Activated CD8-positive, alpha-beta memory T cell treated with anti-CD3 and anti-CD28 coated beads, Interleukin-2, amount 10 ng/mL, durations not matched to agents 7 days and 5 days (primary cell): ENCODE results near the gene MEFV. TPM values are rescaled to one million over a fixed set of nuclear protein-coding genes. Genes with fewer than 3 reads are reported as not detected.
A peak's percentile ranks its signal among the peaks of the same experiment; 100 is the strongest.
"Not testable (repeated sequence)": the region's sequence is repeated elsewhere in the genome, so short reads cannot be mapped to it uniquely, and the experiment has no call there.

Source experiments
- ATAC-seq: fragments of 150-1000 bp; cut with Tn5 transposase; one replicate; pipeline ENCODE4 v1.10.0; 2021; ENCODE audit warnings: moderate library complexity
- CTCF ChIA-PET: fragments of 350-600 bp; sonication (Branson Sonifier 250); formaldehyde crosslinking; loops from one replicate; lab custom pipeline; 2021; ENCODE audit warnings: antibody characterized with exemption; lab: Charles Lee
- DNase-seq: peaks from one replicate; pipeline ENCODE4 v3.0.0-alpha.2; 2020
- H3K27ac Mint-ChIP-seq: one replicate; pipeline ENCODE4 v1.8.0; 2021; ENCODE audit warnings: mild to moderate bottlenecking, mixed read lengths
- H3K27me3 Mint-ChIP-seq: one replicate; pipeline ENCODE4 v1.8.0; 2021; ENCODE audit warnings: mixed read lengths
- H3K36me3 Mint-ChIP-seq: one replicate; pipeline ENCODE4 v1.8.0; 2021; ENCODE audit warnings: mild to moderate bottlenecking, mixed read lengths
- H3K4me1 Mint-ChIP-seq: one replicate; pipeline ENCODE4 v1.8.0; 2021; ENCODE audit warnings: mixed read lengths
- H3K4me3 Mint-ChIP-seq: one replicate; pipeline ENCODE4 v1.8.0; 2021; ENCODE audit warnings: mild to moderate bottlenecking, moderate library complexity, mixed read lengths
- H3K9me3 Mint-ChIP-seq: one replicate; pipeline ENCODE4 v1.8.0; 2022; ENCODE audit warnings: low read depth, mixed read lengths
- total RNA-seq, 2 experiments: library from RNA; stranded (reverse); gene quantifications; one replicate each; pipeline ENCODE4 v1.2.3, GENCODE V29; 2021

MEFV gene
- total RNA-seq, 2 experiments from 2014 or later: 0.07 to 0.09 TPM

DNA sequence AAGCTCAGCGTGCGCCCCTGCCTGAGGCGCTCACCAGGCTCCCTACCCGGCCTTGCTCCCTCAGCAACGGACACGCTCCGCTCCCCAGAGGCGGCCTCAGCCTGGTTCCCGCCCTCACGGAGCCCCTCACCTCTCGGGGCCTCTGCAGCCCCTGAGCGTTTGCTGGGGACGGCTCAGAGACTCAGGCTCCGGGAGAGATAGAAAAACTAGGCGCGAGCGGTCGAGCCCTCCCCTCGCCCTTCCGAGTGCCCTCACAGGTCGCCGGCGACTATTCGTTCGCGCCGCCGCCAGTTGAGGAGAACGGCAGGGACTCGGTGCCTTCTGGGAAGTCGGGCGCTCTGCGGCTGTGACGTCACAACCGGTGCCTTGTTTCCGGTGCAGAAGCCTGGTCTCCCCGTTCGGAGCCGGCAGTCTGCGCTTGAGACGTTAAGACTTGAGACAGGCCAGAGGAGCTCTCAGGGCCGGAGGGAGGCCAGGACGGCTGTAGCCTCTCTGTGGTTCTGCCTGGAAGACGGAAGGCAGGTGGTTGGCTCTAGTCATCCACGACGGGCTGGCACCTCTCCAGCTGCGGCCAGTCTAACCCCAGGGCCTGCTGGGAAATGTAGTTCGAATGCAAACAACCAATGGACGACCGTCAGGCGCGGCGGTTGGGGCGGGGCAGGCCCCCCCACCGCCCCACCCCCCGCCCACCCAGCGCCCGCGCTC is 21.4 kb downstream of the MEFV start, which contains the start of gene ZNF200:
Gene ZNF200, minus strand, starts transcription at position 302 of the 705 bp plus-strand sequence. CDS start 1,403 bp downstream, outside the sequence.
- Mint-ChIP-seq H3K9me3 (peaks cover 16% of the 10 kb centered on the region), H3K4me1 (peaks cover 22% of the 10 kb centered on the region), H3K27me3 (peaks cover 8% of the 10 kb centered on the region), H3K27ac (peak within 1 kb of the TSS; percentile 94), H3K36me3 (peaks cover 41% of the 10 kb centered on the region), H3K4me3 (peak within 1 kb of the TSS; percentile 83)
- peak; percentile 95 for ATAC-seq
- CTCF ChIA-PET: interaction anchor here (1.1 to 1.9 kb wide), 4 partner anchors 15 to 166 kb away, joined by 3 to 4 read pairs (median 4); partner anchors contain the start of genes ZNF174 and ZSCAN32
- peak; percentile 97 for DNase-seq

DNA sequence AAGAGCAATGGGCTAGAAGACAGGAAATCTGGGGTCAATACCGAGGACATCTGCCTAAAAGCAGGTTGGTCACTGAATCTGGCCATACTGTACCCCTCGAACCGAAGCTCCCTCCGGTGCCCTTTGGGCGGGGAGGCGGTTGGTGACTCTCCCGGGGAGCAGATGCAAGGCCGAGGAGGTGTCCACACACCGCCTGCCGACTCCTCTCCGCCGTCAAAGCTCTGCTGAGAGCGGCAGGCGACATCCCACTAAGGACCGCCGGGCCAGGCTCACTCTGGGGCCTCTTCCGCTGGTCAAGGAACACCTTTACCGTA is 21.9 kb downstream of the MEFV start:
- peaks cover 46% of the 10 kb centered on the region for H3K36me3 Mint-ChIP-seq

DNA sequence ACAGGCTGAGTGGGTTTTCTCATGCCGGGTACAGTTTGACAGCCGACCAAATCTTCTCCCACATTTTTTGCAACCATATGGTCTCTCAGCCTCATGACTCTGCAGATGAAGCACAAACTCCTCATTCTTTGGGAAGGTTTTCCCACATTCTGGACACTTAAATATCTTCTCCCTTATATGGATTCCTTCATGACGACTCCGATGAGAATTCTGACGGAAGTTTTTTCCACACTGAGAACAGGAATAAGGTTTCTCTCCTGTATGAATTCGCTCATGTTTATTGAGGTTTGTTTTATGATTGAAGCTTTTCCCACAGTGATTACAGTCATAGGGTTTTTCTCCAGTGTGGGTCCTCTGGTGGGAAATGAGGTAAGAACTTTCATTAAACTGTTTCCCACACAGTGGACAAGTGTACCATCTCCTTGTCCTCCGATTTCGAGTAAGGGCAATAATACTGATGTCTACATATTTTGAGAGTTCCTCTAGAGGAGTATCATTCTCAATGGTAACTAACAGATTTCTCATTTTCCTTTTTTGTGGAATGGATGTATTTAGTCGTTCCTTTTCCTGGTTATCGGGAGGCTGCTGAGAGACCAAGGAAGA is 32.4 kb downstream of the MEFV start:
- Mint-ChIP-seq H3K36me3 (peaks cover 71% of the 10 kb centered on the region), H3K4me3 (no peak overlapping the region), H3K9me3 (peaks cover 43% of the 10 kb centered on the region), H3K27ac (no peak overlapping the region), H3K27me3 (no peaks in the 10 kb centered on the region), H3K4me1 (no peaks in the 10 kb centered on the region)
- ATAC-seq (no peak), DNase-seq (no peak)
- CTCF ChIA-PET: no interaction called here

More for the DNA sequence above, 21.9 kb downstream of the MEFV start:
- Mint-ChIP-seq H3K4me1 (peaks cover 22% of the 10 kb centered on the region), H3K4me3 (peak overlapping the region; percentile 83), H3K27ac (peak overlapping the region; percentile 94), H3K9me3 (peaks cover 19% of the 10 kb centered on the region), H3K27me3 (peaks cover 5% of the 10 kb centered on the region)
- no peak for DNase-seq
- CTCF ChIA-PET: interaction anchor here (1.1 to 1.9 kb wide), 4 partner anchors 15 to 167 kb away, joined by 3 to 4 read pairs (median 4); partner anchors contain the start of genes ZNF174 and ZSCAN32
- no peak for ATAC-seq

DNA sequence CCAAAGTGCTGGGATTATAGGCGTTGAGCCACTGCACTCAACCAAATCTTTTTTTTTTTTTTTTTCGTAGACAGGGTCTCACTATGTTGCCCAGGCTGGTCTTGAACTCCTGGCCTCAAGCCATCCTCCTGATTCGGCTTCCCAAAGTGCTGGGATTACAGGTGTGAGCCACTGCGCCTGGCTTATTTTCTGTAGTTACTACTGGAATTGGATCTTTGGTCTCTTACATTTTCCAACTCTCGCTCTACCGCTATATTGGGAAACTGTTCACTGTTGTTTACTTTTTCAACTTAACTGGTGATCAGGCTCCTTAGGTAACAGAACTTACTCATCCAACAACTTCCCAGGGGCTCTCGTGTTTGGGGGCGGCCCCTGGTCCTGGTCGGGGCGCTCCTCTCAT is 35.6 kb downstream of the MEFV start:
- H3K27ac Mint-ChIP-seq: no peak overlapping the region

DNA sequence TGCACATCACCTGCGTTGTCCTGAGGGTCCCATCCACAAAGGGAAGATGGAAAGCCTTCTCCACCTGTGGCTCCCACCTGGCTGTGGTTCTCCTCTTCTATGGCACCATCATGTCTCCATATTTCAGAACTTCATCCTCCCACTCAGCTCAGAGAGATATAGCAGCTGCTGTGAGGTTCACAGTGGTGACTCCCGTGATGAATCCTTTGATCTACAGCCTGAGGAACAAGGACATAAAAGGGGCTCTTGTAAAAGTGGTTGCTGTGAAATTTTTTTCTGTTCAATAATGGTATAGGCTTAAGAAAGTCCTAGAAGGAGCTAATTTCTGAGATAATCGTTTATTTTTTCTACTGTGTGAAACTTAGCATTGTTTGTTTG is 40.2 kb downstream of the MEFV start:
- Mint-ChIP-seq H3K9me3 (peaks cover 20% of the 10 kb centered on the region), H3K27me3 (no peaks in the 10 kb centered on the region), H3K4me1 (peaks cover 34% of the 10 kb centered on the region), H3K4me3 (no peak overlapping the region), H3K27ac (peak overlapping the region; percentile 84), H3K36me3 (peaks cover 36% of the 10 kb centered on the region)
- no peak for ATAC-seq
- DNase-seq: no peak
- CTCF ChIA-PET: interaction anchor here (1.4 kb wide), 2 partner anchors 43 to 284 kb away, joined by 3 to 4 read pairs; partner anchors contain the start of gene CLUAP1

More for the DNA sequence above, 35.6 kb downstream of the MEFV start:
- CTCF ChIA-PET: no interaction called here
- peaks cover 39% of the 10 kb centered on the region for H3K9me3 Mint-ChIP-seq
- H3K27me3 Mint-ChIP-seq: no peaks in the 10 kb centered on the region
- DNase-seq: no peak
- H3K4me1 Mint-ChIP-seq: peaks cover 17% of the 10 kb centered on the region
- H3K4me3 Mint-ChIP-seq: no peak overlapping the region
- peaks cover 57% of the 10 kb centered on the region for H3K36me3 Mint-ChIP-seq
- no peak for ATAC-seq

DNA sequence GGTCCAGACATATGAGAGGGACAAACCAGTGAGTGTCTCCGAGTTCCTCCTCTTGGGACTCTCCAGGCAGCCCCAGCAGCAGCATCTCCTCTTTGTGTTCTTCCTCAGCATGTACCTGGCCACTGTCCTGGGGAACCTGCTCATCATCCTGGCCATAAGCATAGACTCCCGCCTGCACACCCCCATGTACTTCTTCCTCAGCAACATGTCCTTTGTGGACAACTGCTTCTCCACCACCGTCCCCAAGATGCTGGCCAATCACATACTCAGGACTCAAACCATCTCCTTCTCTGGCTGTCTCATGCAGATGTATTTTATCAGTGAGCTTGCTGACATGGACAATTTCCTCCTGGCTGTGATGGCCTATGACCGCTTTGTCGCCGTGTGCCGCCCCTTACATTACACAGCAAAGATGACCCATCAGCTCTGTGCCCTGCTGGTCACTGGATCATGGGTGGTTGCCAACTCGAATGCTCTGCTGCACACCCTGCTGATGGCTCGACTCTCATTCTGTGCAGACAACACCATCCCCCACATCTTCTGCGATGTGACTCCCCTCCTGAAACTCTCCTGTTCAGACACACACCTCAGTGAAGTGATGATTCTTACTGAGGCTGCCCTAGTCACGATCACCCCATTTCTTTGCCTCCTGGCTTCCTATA is 40.7 kb downstream of the MEFV start:
- no peak for ATAC-seq
- peak overlapping the region; percentile 84 for H3K27ac Mint-ChIP-seq
- peaks cover 34% of the 10 kb centered on the region for H3K4me1 Mint-ChIP-seq
- no peaks in the 10 kb centered on the region for H3K27me3 Mint-ChIP-seq
- H3K4me3 Mint-ChIP-seq: peak overlapping the region; percentile 6
- H3K9me3 Mint-ChIP-seq: peaks cover 20% of the 10 kb centered on the region
- CTCF ChIA-PET: interaction anchor here (1.4 kb wide), 2 partner anchors 42 to 285 kb away, joined by 3 to 4 read pairs; partner anchors contain the start of gene CLUAP1
- DNase-seq: no peak
- peaks cover 34% of the 10 kb centered on the region for H3K36me3 Mint-ChIP-seq

DNA sequence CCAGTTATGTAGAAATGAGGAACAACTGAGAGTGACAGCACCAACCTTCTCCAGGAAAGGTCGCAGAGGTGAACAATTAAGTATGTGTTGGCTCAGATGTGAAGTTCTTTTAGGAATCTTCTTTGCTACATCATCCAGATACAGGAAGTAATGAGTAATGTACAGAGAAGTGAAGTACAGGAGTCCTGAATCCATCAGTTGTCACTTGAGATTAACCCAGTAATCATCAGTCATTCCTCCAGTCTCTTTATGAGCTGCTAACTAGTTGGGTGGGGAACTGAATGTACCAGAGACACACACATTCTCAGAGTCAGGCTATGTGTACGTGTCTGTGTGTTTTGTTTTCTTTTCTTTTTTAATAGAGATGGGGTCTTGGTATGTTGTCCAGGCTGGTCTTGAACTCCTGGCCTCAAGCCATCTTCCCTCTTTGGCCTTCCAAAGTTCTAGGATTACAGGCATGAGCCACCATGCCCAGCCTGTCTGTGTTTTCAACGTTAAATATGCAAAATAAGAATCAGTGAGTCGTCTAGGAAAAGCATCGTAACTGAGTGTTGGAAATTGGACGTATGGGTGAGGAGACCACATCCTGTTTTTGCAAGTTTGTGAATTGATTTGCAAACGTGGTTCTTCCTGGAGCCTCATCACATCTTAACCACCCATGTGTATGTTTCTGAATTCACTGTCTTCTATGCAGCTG is 41.4 kb downstream of the MEFV start:
- Mint-ChIP-seq H3K27me3 (no peaks in the 10 kb centered on the region), H3K4me1 (peaks cover 34% of the 10 kb centered on the region), H3K36me3 (peaks cover 34% of the 10 kb centered on the region), H3K9me3 (peaks cover 20% of the 10 kb centered on the region), H3K4me3 (peak overlapping the region; percentile 6), H3K27ac (peak overlapping the region; percentile 84)
- ATAC-seq: peak; percentile 84
- CTCF ChIA-PET: interaction anchor here (1.4 kb wide), 2 partner anchors 41 to 286 kb away, joined by 3 to 4 read pairs; partner anchors contain the start of gene CLUAP1
- DNase-seq: peak; percentile 64

DNA sequence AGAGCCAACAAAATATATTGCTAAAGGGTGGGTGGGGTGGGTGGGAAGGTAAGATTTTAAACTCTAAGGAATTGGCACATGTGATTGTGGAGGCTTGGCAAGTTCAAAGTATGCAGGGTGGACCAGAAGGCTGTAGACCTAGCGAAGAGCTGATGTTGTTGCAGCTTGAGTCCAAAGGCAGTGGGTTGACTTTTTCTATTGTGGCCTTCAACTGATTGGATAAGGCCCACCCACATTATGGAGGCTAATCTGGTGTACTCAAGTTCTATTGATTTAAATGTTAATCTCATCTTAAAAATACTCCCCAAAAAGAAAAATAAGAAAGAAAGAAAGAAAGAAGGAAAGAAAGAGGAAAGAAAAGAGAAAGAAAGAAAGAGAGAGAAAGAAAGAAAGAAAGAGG is 43.9 kb downstream of the MEFV start:
- H3K36me3 Mint-ChIP-seq: peaks cover 32% of the 10 kb centered on the region
- ATAC-seq (no peak), DNase-seq (no peak)
- peaks cover 30% of the 10 kb centered on the region for H3K4me1 Mint-ChIP-seq
- no peaks in the 10 kb centered on the region for H3K27me3 Mint-ChIP-seq
- CTCF ChIA-PET: no interaction called here
- peaks cover 17% of the 10 kb centered on the region for H3K9me3 Mint-ChIP-seq
- no peak overlapping the region for H3K4me3 Mint-ChIP-seq
- H3K27ac Mint-ChIP-seq: peak overlapping the region; percentile 33

DNA sequence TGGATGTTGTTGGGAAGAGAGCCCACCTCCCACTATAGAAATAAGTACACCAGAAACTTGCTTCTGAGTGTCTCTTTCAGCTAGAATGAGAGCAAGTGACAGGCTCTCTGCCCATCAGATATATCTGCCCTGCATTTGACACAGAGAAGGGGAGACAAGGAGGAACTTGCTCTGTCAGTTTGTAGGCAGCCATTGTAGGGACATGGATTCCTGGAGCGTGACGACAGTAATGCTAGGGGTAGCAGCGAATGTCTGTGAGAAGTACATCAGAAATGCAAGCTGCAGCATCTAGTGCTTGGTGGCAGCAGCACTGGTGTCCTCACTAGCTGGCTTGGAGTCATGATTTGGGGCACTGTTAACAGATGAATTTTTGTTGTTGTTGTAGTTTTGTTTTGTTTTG is 44.4 kb downstream of the MEFV start:
- CTCF ChIA-PET: no interaction called here
- ATAC-seq (no peak), DNase-seq (no peak)
- Mint-ChIP-seq H3K27me3 (no peaks in the 10 kb centered on the region), H3K4me1 (peaks cover 27% of the 10 kb centered on the region), H3K27ac (no peak overlapping the region), H3K36me3 (peaks cover 31% of the 10 kb centered on the region), H3K4me3 (no peak overlapping the region), H3K9me3 (peaks cover 21% of the 10 kb centered on the region)

DNA sequence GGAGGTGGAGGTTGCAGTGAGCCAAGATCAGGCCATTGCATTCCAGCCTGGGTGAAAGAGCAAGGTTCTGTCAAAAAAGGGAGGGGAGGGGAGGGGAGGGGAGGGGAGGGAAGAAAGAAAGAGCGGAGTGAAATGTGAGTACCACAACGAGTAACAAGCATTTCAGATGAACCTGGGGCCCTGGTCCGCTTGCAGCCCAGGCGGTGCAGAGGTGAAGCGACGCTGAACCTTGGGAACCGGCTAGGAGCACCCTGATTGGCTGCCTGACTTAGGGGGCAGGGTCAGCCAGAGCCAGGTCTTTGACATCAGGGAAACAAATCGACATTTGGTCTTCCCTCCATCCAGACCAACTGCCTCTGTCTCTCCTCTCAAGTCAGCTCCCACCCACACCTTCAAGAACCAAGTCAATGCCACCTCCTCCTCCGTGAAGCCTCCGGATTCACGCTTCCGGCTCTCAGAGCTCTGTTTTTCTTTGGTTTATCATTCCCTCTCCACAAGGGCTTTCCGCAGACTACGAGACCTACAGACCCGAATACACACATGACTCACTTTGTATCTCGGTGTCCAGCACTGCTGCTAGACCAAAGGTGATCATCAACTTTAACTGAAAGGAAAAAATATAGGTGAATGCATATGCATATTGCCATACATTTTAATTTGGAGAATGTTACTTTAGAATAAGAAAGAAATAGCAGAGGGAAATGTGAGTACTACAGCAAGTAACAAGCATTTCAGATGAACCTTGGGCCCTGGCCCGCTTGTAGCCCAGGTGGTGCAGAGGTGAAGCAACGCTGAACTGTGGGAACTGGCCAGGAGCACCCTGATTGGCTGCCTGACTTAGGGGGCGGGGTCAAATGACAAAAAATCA is 49.1 kb downstream of the MEFV start:
- ATAC-seq: no peak
- no peak for DNase-seq
- Mint-ChIP-seq H3K27ac (no peak overlapping the region), H3K9me3 (peaks cover 21% of the 10 kb centered on the region), H3K4me3 (no peak overlapping the region), H3K4me1 (no peaks in the 10 kb centered on the region), H3K27me3 (peaks cover 7% of the 10 kb centered on the region), H3K36me3 (peaks cover 7% of the 10 kb centered on the region)
- CTCF ChIA-PET: interaction anchor here (0.6 kb wide), 1 partner anchor 173 kb away, joined by 3 read pairs; no protein-coding TSS in a partner anchor

DNA sequence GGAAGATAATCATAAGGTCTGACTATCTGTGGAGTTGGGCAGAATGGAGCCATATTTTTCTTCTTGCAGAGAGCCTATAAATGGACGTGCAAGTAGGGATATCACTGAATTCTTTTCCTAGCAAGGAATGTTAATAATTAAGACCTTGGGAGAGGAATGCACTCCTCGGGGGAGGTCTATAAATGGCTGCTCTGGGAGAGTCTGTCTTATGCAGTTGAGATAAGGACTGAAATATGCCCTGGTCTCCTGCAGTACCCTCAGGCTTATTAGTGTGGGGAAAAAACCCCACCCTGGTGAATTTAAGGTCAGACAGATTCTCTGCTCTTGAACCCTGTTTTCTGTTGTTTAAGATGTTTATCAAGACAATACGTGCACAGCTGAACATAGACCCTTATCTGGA is 50.5 kb downstream of the MEFV start:
- H3K27me3 Mint-ChIP-seq, CTCF ChIA-PET, H3K4me1 Mint-ChIP-seq, H3K27ac Mint-ChIP-seq, H3K4me3 Mint-ChIP-seq, H3K36me3 Mint-ChIP-seq, DNase-seq, ATAC-seq: not testable (repeated sequence)
- H3K9me3 Mint-ChIP-seq: peaks cover 21% of the 10 kb centered on the region

DNA sequence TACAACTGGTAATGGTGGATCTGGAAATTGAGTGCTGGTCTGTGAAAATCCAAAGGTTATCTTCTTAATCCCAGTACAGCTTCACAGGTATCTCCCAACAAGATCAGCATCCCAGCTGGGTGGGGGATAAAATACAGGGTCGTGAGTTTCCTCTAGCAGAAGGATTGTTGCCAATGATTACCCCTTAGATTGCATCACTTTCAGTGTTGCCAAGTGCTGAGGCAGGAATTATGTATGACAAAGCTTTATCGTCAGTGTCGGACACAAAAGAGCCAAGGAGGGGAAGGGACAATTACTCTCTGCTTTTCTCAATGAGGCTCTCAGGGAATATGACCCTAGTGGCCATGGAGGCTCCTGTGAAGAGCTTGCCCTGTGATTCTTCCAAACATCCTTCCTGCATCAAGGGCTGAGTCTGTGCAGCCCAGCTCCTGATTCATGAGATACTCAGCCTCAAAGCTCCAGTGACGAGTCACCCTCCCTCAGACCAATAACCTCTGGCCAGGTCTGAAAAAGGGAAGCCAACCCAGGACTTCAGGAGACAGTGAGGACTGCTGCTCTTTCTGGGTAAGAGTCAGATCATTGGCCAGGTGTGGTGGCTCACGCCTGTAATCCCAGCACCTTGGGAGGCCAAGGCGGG is 53.4 kb downstream of the MEFV start:
- H3K27me3 Mint-ChIP-seq: peaks cover 17% of the 10 kb centered on the region
- H3K27ac Mint-ChIP-seq: no peak overlapping the region
- H3K4me3 Mint-ChIP-seq: no peak overlapping the region
- no peak for DNase-seq
- peaks cover 4% of the 10 kb centered on the region for H3K36me3 Mint-ChIP-seq
- ATAC-seq: no peak
- H3K9me3 Mint-ChIP-seq: peaks cover 21% of the 10 kb centered on the region
- CTCF ChIA-PET: interaction anchor here (1.8 kb wide), 1 partner anchor 174 kb away, joined by 3 read pairs; no protein-coding TSS in a partner anchor
- H3K4me1 Mint-ChIP-seq: no peaks in the 10 kb centered on the region
